C4-2B (cell line): ENCODE data around the gene MAGI2.

ENCODE experiments used
- CTCF ChIP-seq: fragments of 450-650 bp; conservative IDR thresholded peaks from 2 replicates; pipeline ENCODE4 v1.5.1; 2017; ENCODE audit warnings: mild to moderate bottlenecking
- ZFX ChIP-seq: fragments of 450-650 bp; IDR thresholded peaks from 2 replicates; pipeline ENCODE4 v1.6.1; 2017

GRCh38 chr7:78703391-78703790 is 750.1 kb downstream of the MAGI2 start:
- TF ChIP-seq CTCF (no peak), ZFX (no peak)
